K562 (cell line): Measurements from ENCODE around the gene CCDC27. TPM values are rescaled to one million over a fixed set of nuclear protein-coding genes. Genes with fewer than 3 reads are reported as not detected.

Experiments
- ATAC-seq: fragments of 200-7000 bp; cut with Tn5 transposase; 3 replicates; pipeline ENCODE4 v1.9.1; 2020; ENCODE audit warnings: moderate library complexity
- BruUV-seq: library from RNA; stranded (reverse); fragments of 400-500 nt; replicated peaks from 2 replicates; lab custom pipeline; 2021; lab: Mats Ljungman, UMichigan
- CTCF ChIA-PET: fragments of 300-600 bp; formaldehyde crosslinking; extraction: SDS; loops from one replicate; lab custom pipeline; 2021; ENCODE audit warnings: low intra/inter-chr PET ratio; lab: Yijun Ruan, JAX
- POLR2A ChIA-PET: fragments of 300-600, 350-650 bp; sonication (Branson Sonifier 250); formaldehyde crosslinking; extraction: SDS; loops from one replicate; lab custom pipeline; 2021; ENCODE audit warnings: antibody characterized with exemption, inconsistent platforms; lab: Yijun Ruan, JAX
- DNase-seq, 4 experiments: peaks; one replicate each; pipeline versions ENCODE4 v3.0.0 to v3.0.0-alpha.2; 2011 to 2018; ENCODE audit warnings: low spot score in 3 of 4, mixed read lengths in 3 of 4; ENCODE audit errors: extremely low read depth in 1 of 4
- FAIRE-seq: peaks from 2 replicates; lab custom pipeline; 2011; peaks lifted over from hg19 to GRCh38; lab: Jason Lieb, UNC
- H2AFZ ChIP-seq: 2 replicates; pipeline ENCODE4 v1.6.0; 2011; ENCODE audit warnings: low read depth, low read length, control low read depth, inconsistent platforms
- H3K27ac ChIP-seq: fragments of 200-600 bp; 3 replicates; pipeline ENCODE4 v1.8.0; 2011; ENCODE audit warnings: low read depth, mild to moderate bottlenecking, control low read depth, inconsistent platforms, low read length, moderate library complexity, mixed read lengths; ENCODE audit errors: extremely low read depth
- H3K27me3 ChIP-seq, 2 experiments: fragments of 300-600 bp in 1 of 2; 2 replicates in 1 of 2; 3 replicates in 1 of 2; pipeline versions ENCODE4 v1.6.0 to v1.8.0; 2011; ENCODE audit warnings: inconsistent platforms in 2 of 2, low read length in 2 of 2, mild to moderate bottlenecking in 1 of 2, mixed read lengths in 1 of 2, moderate library complexity in 1 of 2; ENCODE audit not compliant: control insufficient read depth in 2 of 2, insufficient read depth in 2 of 2
- H3K36me3 ChIP-seq: fragments of 300-600 bp; 3 replicates; pipeline ENCODE4 v1.8.0; 2011; ENCODE audit warnings: mild to moderate bottlenecking, low read length, inconsistent platforms; ENCODE audit not compliant: control insufficient read depth, insufficient read depth
- H3K4me1 ChIP-seq, 2 experiments: fragments of 200-600 bp in 1 of 2; replicated peaks in 1 of 2; 2 replicates in 1 of 2; 3 replicates in 1 of 2; pipeline versions ENCODE4 v1.5.1 to v1.8.0; 2011; ENCODE audit warnings: inconsistent platforms in 2 of 2, low read length in 2 of 2, mild to moderate bottlenecking in 1 of 2, mixed read lengths in 1 of 2, moderate library complexity in 1 of 2; ENCODE audit not compliant: control insufficient read depth in 2 of 2, insufficient read depth in 2 of 2
- H3K4me2 ChIP-seq: 2 replicates; pipeline ENCODE4 v1.6.1; 2011; ENCODE audit warnings: low read length, control low read depth, inconsistent platforms, mixed read lengths; ENCODE audit not compliant: insufficient read depth
- H3K4me3 ChIP-seq: fragments of 200-600 bp; sonication (generic), shearing (Covaris generic); 2 replicates; pipeline ENCODE4 v1.5.1; 2016; ENCODE audit warnings: control low read depth, inconsistent platforms
- H3K79me2 ChIP-seq: fragments of 200-600 bp; 3 replicates; pipeline ENCODE4 v1.8.0; 2011; ENCODE audit warnings: low read length, inconsistent platforms; ENCODE audit not compliant: control insufficient read depth, insufficient read depth
- H3K9ac ChIP-seq, 2 experiments: 2 replicates each; pipeline versions ENCODE4 v1.6.0 to v1.6.1; 2011; ENCODE audit warnings: low read depth in 2 of 2, low read length in 2 of 2, control low read depth in 1 of 2, inconsistent platforms in 1 of 2, mild to moderate bottlenecking in 1 of 2, mixed read lengths in 1 of 2; ENCODE audit not compliant: insufficient read depth in 1 of 2
- H3K9me1 ChIP-seq: one replicate; pipeline ENCODE4 v1.6.0; 2011; ENCODE audit warnings: inconsistent platforms, mild to moderate bottlenecking, low read length, moderate library complexity; ENCODE audit not compliant: control insufficient read depth, insufficient read depth
- H3K9me3 ChIP-seq: replicated peaks from 2 replicates; pipeline ENCODE4 v1.5.1; 2011; ENCODE audit warnings: low read depth, low read length, inconsistent platforms; ENCODE audit not compliant: control insufficient read depth, insufficient read depth
- H4K20me1 ChIP-seq: replicated peaks from 2 replicates; pipeline ENCODE4 v1.6.1; 2011; ENCODE audit warnings: low read length, inconsistent platforms, mixed read lengths; ENCODE audit not compliant: control insufficient read depth, insufficient read depth
- BMI1 ChIP-seq: fragments of 150-350 bp; IDR thresholded peaks from 2 replicates; pipeline ENCODE4 v1.6.1; 2014; ENCODE audit warnings: low read length
- GTF3C2 ChIP-seq: IDR thresholded peaks from 3 replicates; pipeline ENCODE4 v1.6.1; 2011; ENCODE audit warnings: borderline replicate concordance, mild to moderate bottlenecking, moderate library complexity; ENCODE audit not compliant: insufficient read length; ENCODE audit errors: extremely low read depth
- HIVEP1 ChIP-seq: fragments of 250-450 bp; sonication (Bioruptor Pico); IDR thresholded peaks from 2 replicates; pipeline ENCODE4 v1.4.0; 2020; ENCODE audit warnings: mild to moderate bottlenecking
- IRF9 ChIP-seq: fragments of 450-650 bp; IDR thresholded peaks from 2 replicates; pipeline ENCODE4 v1.6.1; 2016; ENCODE audit warnings: missing biosample characterization, missing genetic modification characterization
- RBM25 ChIP-seq: fragments of 200-400 bp; formaldehyde crosslinking; IDR thresholded peaks from 2 replicates; pipeline ENCODE4 v1.6.1; 2018; ENCODE audit warnings: low read length, low read depth, moderate library complexity; ENCODE audit not compliant: severe bottlenecking
- SLC30A9 ChIP-seq: fragments of 250-450 bp; sonication (Bioruptor Pico); IDR thresholded peaks from 2 replicates; pipeline ENCODE4 v1.8.0; 2022; ENCODE audit warnings: mild to moderate bottlenecking, moderate library complexity
- SRSF3 ChIP-seq: fragments of 200-400 bp; formaldehyde crosslinking; IDR thresholded peaks from 2 replicates; pipeline ENCODE4 v1.6.1; 2016; ENCODE audit warnings: mild to moderate bottlenecking, low read length, moderate library complexity; ENCODE audit not compliant: insufficient read depth
- ZKSCAN8 ChIP-seq: fragments of 200-800 bp; sonication (Bioruptor generic); IDR thresholded peaks from 2 replicates; pipeline ENCODE4 v1.6.1; 2016; ENCODE audit warnings: missing genetic modification characterization, missing compliant biosample characterization
- ZNF12 ChIP-seq: sonication (generic); formaldehyde crosslinking; IDR thresholded peaks from 2 replicates; pipeline ENCODE4 v1.4.0; 2020; ENCODE audit warnings: mild to moderate bottlenecking, missing genetic modification reagents
- ZNF316 ChIP-seq: fragments of 450-650 bp; IDR thresholded peaks from 2 replicates; pipeline ENCODE4 v1.6.1; 2016
- WGBS: fragments of 100-300 bp; shearing (Covaris generic); methylation state at CpG from one replicate; pipeline ENCODE4 v1.1.6; 2016; ENCODE audit warnings: low coverage, mixed read lengths; ENCODE audit not compliant: insufficient coverage; ENCODE audit errors: missing lambda C conversion rate; 5-methylcytosine and 5-hydroxymethylcytosine counted together
- in situ Hi-C: fragments of 300-500 bp; cut with MboI; formaldehyde crosslinking; loops from 4 replicates; pipeline ENCODE4 v1.15.0; 2018; ENCODE audit warnings: inconsistent platforms, mixed read lengths
- intact Hi-C: fragments of 100-400 bp; cut with micrococcal nuclease; formaldehyde crosslinking; loops from 2 replicates; pipeline ENCODE4 v1.14.2; 2022
- polyA plus RNA-seq, 8 experiments: library from polyadenylated mRNA; depleted of rRNA in 4 of 8; stranded (reverse) in 5 of 8; unstranded in 3 of 8; fragments of >200 nt; fragmentation: Nextera tagmentation in 2 of 8; fragmentation: Illumina TruSeq in 1 of 8; extraction: Ambion mirVana in 2 of 8; extraction: Trizol in 1 of 8; gene quantifications; 2 replicates each; pipeline versions ENCODE4 v1.2.1 to v1.2.3, GENCODE V29; 2011 to 2014; ENCODE audit warnings: inconsistent platforms in 1 of 8, missing spikeins in 1 of 8
- total RNA-seq, 7 experiments: library from RNA; depleted of rRNA in 6 of 7; stranded (reverse); fragments of >200 nt in 6 of 7; fragmentation: Illumina TruSeq in 2 of 7; extraction: Trizol in 2 of 7; gene quantifications; 2 replicates each; pipeline versions ENCODE4 v1.2.1 to v1.2.3, GENCODE V29; 2011 to 2021; ENCODE audit warnings: low replicate concordance in 1 of 7
- TF ChIP-seq, protein P1 (sequence below): fragments of 250-450 bp; sonication (Bioruptor Pico); IDR thresholded peaks from 2 replicates; pipeline ENCODE4 v1.4.0; 2020; ENCODE audit warnings: mild to moderate bottlenecking, moderate library complexity, borderline replicate concordance

Gene CCDC27
- total and polyA plus RNA-seq, 9 of the 15 experiments (the other 6 are each of a cell fraction or from before 2014, with no cell fraction given), result 0.01 to 0.04 TPM; not detected in 7

GRCh38 chr1:3817138-3817740, 65.0 kb downstream of the CCDC27 start (continued):
- no peak for TF ChIP-seq GTF3C2

DNA sequence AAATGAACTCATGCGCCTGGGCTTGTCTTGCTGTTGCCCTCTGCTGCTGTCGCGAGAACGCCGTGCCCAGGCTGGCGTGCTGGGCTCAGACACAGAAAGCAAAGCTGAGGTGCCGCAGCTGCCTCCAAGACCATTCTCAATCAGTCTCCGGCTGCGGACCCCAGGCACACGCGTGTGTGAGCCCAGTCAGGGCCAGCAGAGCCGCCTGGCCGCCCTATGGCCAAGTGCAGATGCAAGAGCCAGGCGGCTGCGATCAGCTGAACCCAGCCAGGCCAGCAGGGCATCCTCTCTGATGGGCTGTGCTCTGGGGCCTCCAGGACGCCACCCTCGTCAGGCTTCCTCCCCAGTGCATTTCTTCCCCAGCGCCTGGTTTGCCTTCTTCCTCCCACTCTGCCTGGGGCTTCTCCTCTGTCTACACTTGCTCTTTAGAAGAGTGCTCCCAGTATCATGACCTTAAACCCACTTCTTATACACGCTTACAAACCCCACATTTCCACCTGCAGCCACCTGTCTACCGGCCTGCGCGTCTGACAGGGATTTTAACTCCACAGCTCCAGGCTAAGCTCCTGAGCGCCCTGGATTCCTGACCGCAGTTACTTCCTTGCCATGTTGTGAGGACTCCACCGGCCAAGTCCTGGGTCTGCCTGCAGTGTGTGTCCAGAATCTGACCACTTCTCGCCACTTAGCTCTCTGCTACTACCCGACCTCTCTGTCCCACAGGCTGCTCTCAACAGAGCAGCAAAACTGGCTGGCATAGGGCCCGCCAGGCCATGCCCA, 65.8 kb downstream of the CCDC27 start:
- ATAC-seq, result no peak
- in situ Hi-C loops, result no loop called here

More for the DNA sequence above, 65.8 kb downstream of the CCDC27 start:
- DNase-seq, result no peak
- WGBS, result 83% methylated on average over 28 of the region's 28 CpGs
- no peak overlapping the region for H3K4me3 ChIP-seq
- H3K27ac ChIP-seq, result no peak overlapping the region
- H3K9ac ChIP-seq, result peak overlapping the region in 1 of 2 experiments; percentile 22; a peak in 2 of 4 replicates
- intact Hi-C loops, result no loop called here
- peaks cover 38% of the 10 kb centered on the region; the same call in 2 of the 3 replicates for H3K36me3 ChIP-seq
- H3K27me3 ChIP-seq, result no peaks in the 10 kb centered on the region
- H3K79me2 ChIP-seq, result no peaks in the 10 kb centered on the region
- POLR2A ChIA-PET, result interaction anchor here (0.6 to 0.7 kb wide), 2 partner anchors 12 to 20 kb away, joined by 3 to 4 read pairs; no protein-coding TSS in a partner anchor
- TF ChIP-seq, protein P1, sequence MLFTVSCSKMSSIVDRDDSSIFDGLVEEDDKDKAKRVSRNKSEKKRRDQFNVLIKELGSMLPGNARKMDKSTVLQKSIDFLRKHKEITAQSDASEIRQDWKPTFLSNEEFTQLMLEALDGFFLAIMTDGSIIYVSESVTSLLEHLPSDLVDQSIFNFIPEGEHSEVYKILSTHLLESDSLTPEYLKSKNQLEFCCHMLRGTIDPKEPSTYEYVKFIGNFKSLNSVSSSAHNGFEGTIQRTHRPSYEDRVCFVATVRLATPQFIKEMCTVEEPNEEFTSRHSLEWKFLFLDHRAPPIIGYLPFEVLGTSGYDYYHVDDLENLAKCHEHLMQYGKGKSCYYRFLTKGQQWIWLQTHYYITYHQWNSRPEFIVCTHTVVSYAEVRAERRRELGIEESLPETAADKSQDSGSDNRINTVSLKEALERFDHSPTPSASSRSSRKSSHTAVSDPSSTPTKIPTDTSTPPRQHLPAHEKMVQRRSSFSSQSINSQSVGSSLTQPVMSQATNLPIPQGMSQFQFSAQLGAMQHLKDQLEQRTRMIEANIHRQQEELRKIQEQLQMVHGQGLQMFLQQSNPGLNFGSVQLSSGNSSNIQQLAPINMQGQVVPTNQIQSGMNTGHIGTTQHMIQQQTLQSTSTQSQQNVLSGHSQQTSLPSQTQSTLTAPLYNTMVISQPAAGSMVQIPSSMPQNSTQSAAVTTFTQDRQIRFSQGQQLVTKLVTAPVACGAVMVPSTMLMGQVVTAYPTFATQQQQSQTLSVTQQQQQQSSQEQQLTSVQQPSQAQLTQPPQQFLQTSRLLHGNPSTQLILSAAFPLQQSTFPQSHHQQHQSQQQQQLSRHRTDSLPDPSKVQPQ (CRISPR knock-in tag), result no peak
- TF ChIP-seq ZKSCAN8 (CRISPR knock-in tag) (no peak), ZNF12 (CRISPR knock-in tag) (no peak), SRSF3 (no peak), HIVEP1 (CRISPR knock-in tag) (no peak), IRF9 (no peak), BMI1 (no peak), SLC30A9 (CRISPR knock-in tag) (no peak), ZNF316 (no peak), RBM25 (no peak)
- TF ChIP-seq, all 486 proteins: peak for 0
- Histone ChIP-seq H3K4me1 (peaks cover 7 to 33% of the 10 kb centered on the region in 2 experiments; a peak in 4 of 5 replicates), H4K20me1 (no peaks in the 10 kb centered on the region), H3K9me3 (no peaks in the 10 kb centered on the region), H3K4me2 (no peak overlapping the region), H3K9me1 (peaks cover 7% of the 10 kb centered on the region), H2AFZ (no peak overlapping the region)
- no peak for FAIRE-seq
- BruUV-seq, result no TSS peak
- CTCF ChIA-PET, result no interaction called here
